B cell (primary cell): Measurements from ENCODE around the gene CABCOCO1.

Source experiments
- CTCF ChIP-seq: fragments of 200-600 bp; IDR thresholded peaks from one replicate; pipeline ENCODE4 v1.8.0; 2022; ENCODE audit warnings: antibody characterized with exemption, mild to moderate bottlenecking
- EZH2 ChIP-seq: IDR thresholded peaks from 2 replicates; pipeline ENCODE4 v1.6.1; 2012; ENCODE audit warnings: borderline replicate concordance, low read depth, mild to moderate bottlenecking, moderate library complexity, low read length; ENCODE audit not compliant: insufficient read depth, poor library complexity, severe bottlenecking

GRCh38 chr10:61616611-61617010 lies 46.1 kb upstream of the CABCOCO1 start:
- no peak for TF ChIP-seq CTCF
- no peak for TF ChIP-seq EZH2
